ENCODE results near the gene HIVEP3.

- TF ChIP-seq CTCF (IDR thresholded peaks at IDR 0.05; ENCODE audit: insufficient read depth, low read depth, low read length) (no peak), EZH2 (IDR thresholded peaks at IDR 0.05; ENCODE audit: insufficient read depth, low read length) (no peak)
Measured at GRCh38 chr1:41497461-41498030, 421.2 kb downstream of the HIVEP3 start.

All from astrocyte (in vitro differentiated cells and primary cell).